H1 (cell line): Measurements from ENCODE around the gene DHTKD1. TPM values are rescaled to one million over a fixed set of nuclear protein-coding genes. Genes with fewer than 3 reads are reported as not detected.

Experiments
- polyA plus RNA-seq, 7 experiments: library from polyadenylated mRNA; depleted of rRNA in 3 of 7; stranded (reverse) in 5 of 7; unstranded in 2 of 7; fragments of >200 nt in 5 of 7; fragments of 200-250 nt in 2 of 7; gene quantifications; 1 replicate in 5 of 7; 2 replicates in 1 of 7; 4 replicates in 1 of 7; pipeline versions ENCODE4 v1.2.1 to v1.2.3, GENCODE V29; 2011 to 2013; ENCODE audit warnings: missing spikeins in 2 of 7, mixed read lengths in 2 of 7
- total RNA-seq: library from RNA; stranded (reverse); fragmentation: NEBNext Ultra II Directional; extraction: Animal tissue kit (Norgen Biotek cat#: 25700); gene quantifications from 2 replicates; pipeline ENCODE4 v1.2.1, GENCODE V29; 2021
- TF ChIP-seq, protein P1 (sequence below): IDR thresholded peaks from 2 replicates; pipeline ENCODE4 v1.6.1; 2011; ENCODE audit warnings: low read length, improper control_type of control experiment

DHTKD1 gene
- total and polyA plus RNA-seq, 2 of the 8 experiments (the other 6 are each of a cell fraction or from before 2014, with no cell fraction given) = 49.8 to 74.9 TPM

DNA sequence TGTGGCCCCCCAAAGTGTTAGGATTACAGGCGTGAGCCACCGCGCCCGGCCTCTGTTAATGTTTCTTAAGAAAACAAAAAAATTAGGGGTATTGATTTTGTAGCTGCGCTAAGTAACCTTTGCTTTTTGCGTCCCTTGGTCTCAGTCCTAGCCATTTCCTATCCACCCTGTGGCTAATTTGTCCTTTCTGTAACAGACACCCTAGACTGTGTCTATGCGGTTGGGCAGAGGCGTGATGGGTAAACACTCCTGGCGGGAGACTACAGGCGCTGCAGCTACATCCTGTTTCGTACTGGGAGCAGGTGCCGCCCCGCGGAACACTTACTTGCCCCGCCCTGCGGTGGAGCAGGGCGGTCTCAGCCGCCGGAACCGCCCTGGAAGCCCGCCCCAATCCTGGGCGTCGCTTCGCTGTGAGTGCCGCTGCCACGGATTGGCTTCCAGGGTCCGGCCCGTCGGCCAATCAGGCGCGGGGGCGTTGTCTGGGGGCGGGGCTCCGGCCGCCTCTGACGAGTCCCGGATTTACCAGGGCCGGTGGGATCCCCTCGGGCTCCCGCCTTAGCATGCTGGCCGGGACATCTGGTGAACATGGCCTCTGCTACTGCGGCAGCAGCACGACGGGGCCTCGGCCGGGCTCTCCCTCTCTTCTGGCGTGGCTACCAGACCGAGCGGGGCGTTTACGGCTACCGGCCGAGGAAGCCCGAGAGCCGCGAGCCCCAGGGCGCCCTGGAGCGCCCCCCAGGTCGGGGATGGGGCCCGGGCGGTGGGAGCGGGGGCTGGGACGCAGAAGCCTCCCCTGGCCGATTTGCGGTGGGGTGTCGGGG lies at the start of gene DHTKD1 (continued):
- TF ChIP-seq, protein P1, sequence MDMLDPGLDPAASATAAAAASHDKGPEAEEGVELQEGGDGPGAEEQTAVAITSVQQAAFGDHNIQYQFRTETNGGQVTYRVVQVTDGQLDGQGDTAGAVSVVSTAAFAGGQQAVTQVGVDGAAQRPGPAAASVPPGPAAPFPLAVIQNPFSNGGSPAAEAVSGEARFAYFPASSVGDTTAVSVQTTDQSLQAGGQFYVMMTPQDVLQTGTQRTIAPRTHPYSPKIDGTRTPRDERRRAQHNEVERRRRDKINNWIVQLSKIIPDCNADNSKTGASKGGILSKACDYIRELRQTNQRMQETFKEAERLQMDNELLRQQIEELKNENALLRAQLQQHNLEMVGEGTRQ = no peak
